ENCODE results near the gene FAM187B. TPM values are rescaled to one million over a fixed set of nuclear protein-coding genes. Genes with fewer than 3 reads are reported as not detected.

The FAM187B gene
- total and polyA plus RNA-seq, 2 of the 4 experiments (the other 2 are of a cell fraction): not detected

DNA sequence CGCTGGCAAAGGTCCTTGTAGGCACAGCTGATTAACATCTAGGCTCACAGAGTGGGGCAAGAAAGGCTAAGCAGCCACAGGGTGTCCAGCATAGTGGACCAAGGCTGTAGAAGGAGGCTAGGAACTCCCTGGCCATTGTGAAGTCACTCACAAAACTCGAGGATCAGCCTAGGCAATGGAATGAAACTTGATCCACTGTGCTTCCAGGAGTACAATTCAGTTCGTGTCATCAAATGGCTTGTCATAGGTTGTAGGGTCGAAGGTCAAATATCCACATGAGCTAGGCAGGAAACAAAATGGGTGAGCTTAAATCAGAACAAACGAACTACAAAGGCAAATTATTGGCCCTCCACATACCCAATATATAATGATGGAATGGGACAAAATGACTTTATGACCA lies 4.4 kb upstream of the FAM187B start:
- intact Hi-C loops (cut with micrococcal nuclease) (no loop called here), in situ Hi-C loops (cut with MboI; ENCODE audit: low sequenced_read_pairs) (no loop called here), dilution Hi-C loops (cut with HindIII; ENCODE audit: low sequenced_read_pairs, unreplicated experiment) (no loop called here)
- CTCF ChIA-PET: no interaction called here
- no peak overlapping the region for H3K27ac ChIP-seq (ENCODE audit: insufficient read depth, low read length)
- H2AFZ ChIP-seq (replicated peaks; ENCODE audit: low read length, poor library complexity): no peak overlapping the region
- no peaks in the 10 kb centered on the region; the same call in 1 of the 2 replicates for H3K27me3 ChIP-seq (ENCODE audit: control insufficient read depth, insufficient read depth, low read length)
- POLR2A ChIA-PET (ENCODE audit: unreplicated experiment): no interaction called here
- TF ChIP-seq MXI1 (IDR thresholded peaks at IDR 0.05; ENCODE audit: borderline replicate concordance, low read depth, low read length) (no peak), CHD1 (IDR thresholded peaks at IDR 0.05; ENCODE audit: low read depth, low read length) (no peak), SMC3 (IDR thresholded peaks at IDR 0.05; ENCODE audit: low read depth, low read length) (no peak), FOS (IDR thresholded peaks at IDR 0.05; ENCODE audit: low read depth, low read length) (no peak), POLR2A (IDR thresholded peaks at IDR 0.05; ENCODE audit: low read depth, low read length) (no peak), BHLHE40 (IDR thresholded peaks at IDR 0.05; ENCODE audit: low read depth, low read length) (no peak), CEBPB (IDR thresholded peaks at IDR 0.05; ENCODE audit: low read depth, low read length) (no peak), MAZ (IDR thresholded peaks at IDR 0.05; ENCODE audit: borderline replicate concordance, low read depth, low read length) (no peak), RFX5 (IDR thresholded peaks at IDR 0.05; ENCODE audit: low read depth, low read length) (no peak), NFE2L2 (IDR thresholded peaks at IDR 0.05; ENCODE audit: low read depth, low read length) (no peak)
- ATAC-seq (ENCODE audit: low read depth) (no peak), DNase-seq (no peak)
- no peaks in the 10 kb centered on the region for H3K9me3 ChIP-seq (ENCODE audit: control insufficient read depth, insufficient read depth, low read length)
- H3K4me3 ChIP-seq (ENCODE audit: insufficient read depth, low read depth, low read length): no peak overlapping the region
- no peak overlapping the region for H2BK120ac ChIP-seq (ENCODE audit: low read depth, low read length)
- no peak overlapping the region for H2BK5ac ChIP-seq (ENCODE audit: low read depth, low read length, poor library complexity, severe bottlenecking)
- no peak overlapping the region for H4K5ac ChIP-seq (ENCODE audit: low read depth, low read length)
- no TSS peak for BruUV-seq (replicated peaks)
- H3K56ac ChIP-seq (ENCODE audit: extremely low read depth, insufficient read depth, low read length): no peak overlapping the region
- no peak overlapping the region for H3K9ac ChIP-seq (ENCODE audit: low read depth, low read length)
- no peaks in the 10 kb centered on the region for H4K20me1 ChIP-seq (ENCODE audit: insufficient read depth, low read length)
- H2BK20ac ChIP-seq (ENCODE audit: low read depth, low read length): no peak overlapping the region
- H3K79me1 ChIP-seq (ENCODE audit: low read depth in 1 of 2, low read length in 2 of 2): no peaks in the 10 kb centered on the region
- no peak overlapping the region for H4K91ac ChIP-seq (ENCODE audit: insufficient read depth, low read depth, low read length)
- H4K8ac ChIP-seq (ENCODE audit: low read depth in 2 of 2, low read length in 2 of 2): no peak overlapping the region
- no peak overlapping the region for H3K14ac ChIP-seq (replicated peaks; ENCODE audit: low read depth, low read length)
- no peaks in the 10 kb centered on the region for H3K36me3 ChIP-seq (ENCODE audit: control insufficient read depth, insufficient read depth, low read length)
- no peak overlapping the region for H2BK15ac ChIP-seq (ENCODE audit: low read depth, low read length)
- no peak overlapping the region for H3K23ac ChIP-seq (ENCODE audit: low read depth, low read length)
- no peaks in the 10 kb centered on the region for H3K9me1 ChIP-seq (ENCODE audit: insufficient read depth, low read length)
- H2AK5ac ChIP-seq (ENCODE audit: low read depth, low read length): no peak overlapping the region
- H3K4me2 ChIP-seq (ENCODE audit: low read depth, low read length): no peak overlapping the region
- no peak overlapping the region for H3K4ac ChIP-seq (ENCODE audit: low read depth, low read length)
- no peak overlapping the region for H3K18ac ChIP-seq (ENCODE audit: low read depth, low read length)
- H2AK9ac ChIP-seq (replicated peaks; ENCODE audit: low read depth, low read length, poor library complexity): no peak overlapping the region
- H3K4me1 ChIP-seq (ENCODE audit: control insufficient read depth, insufficient read depth, low read length): no peaks in the 10 kb centered on the region
- WGBS, 2 experiments (ENCODE audit: extremely low coverage in 2 of 2, insufficient read length in 1 of 2): 33% methylated on average over 1 of the region's 5 CpGs; no CpG with 5 or more reads in 1 of the 2 experiments
